ENCODE results near the gene YES1.

YES1 gene

GRCh38 chr18:755506-755905 lies 56.5 kb downstream of the YES1 start:
- H2BK5ac ChIP-seq (ENCODE audit: low read depth, low read length, poor library complexity, severe bottlenecking): no peak overlapping the region
- H4K8ac ChIP-seq (ENCODE audit: low read length): no peak overlapping the region
- H4K91ac ChIP-seq (ENCODE audit: low read length): no peak overlapping the region
- H3K9me3 ChIP-seq (ENCODE audit: control insufficient read depth, low read length): no peaks in the 10 kb centered on the region
- no peaks in the 10 kb centered on the region for H3K4me1 ChIP-seq (ENCODE audit: control insufficient read depth, insufficient read depth, low read depth, low read length)
- H3K4ac ChIP-seq (ENCODE audit: low read depth in 1 of 2, low read length in 2 of 2): no peak overlapping the region
- peaks cover 23% of the 10 kb centered on the region for H3K79me1 ChIP-seq (replicated peaks; ENCODE audit: low read length, poor library complexity, severe bottlenecking)
- no peak overlapping the region for H3K14ac ChIP-seq (ENCODE audit: low read length in 2 of 2)
- DNase-seq: no peak
- no peaks in the 10 kb centered on the region for H3K27me3 ChIP-seq (ENCODE audit: control insufficient read depth in 1 of 2, insufficient read depth in 1 of 2, low read length in 2 of 2)
- no peak overlapping the region for H3K4me3 ChIP-seq (ENCODE audit: insufficient read depth in 1 of 2, low read depth in 1 of 2, low read length in 2 of 2)
- H2AFZ ChIP-seq (ENCODE audit: low read depth, low read length): no peak overlapping the region
- H2BK15ac ChIP-seq (ENCODE audit: low read depth, poor library complexity, severe bottlenecking): no peak overlapping the region
- no peak overlapping the region for H2BK12ac ChIP-seq (ENCODE audit: low read length in 2 of 2)
- peaks cover 3 to 43% of the 10 kb centered on the region in 2 experiments for H3K36me3 ChIP-seq (ENCODE audit: control insufficient read depth in 1 of 2, insufficient read depth in 2 of 2, low read depth in 1 of 2, low read length in 2 of 2)
- no peak overlapping the region for H3K27ac ChIP-seq (ENCODE audit: low read length, poor library complexity, severe bottlenecking)
- H2AK5ac ChIP-seq (ENCODE audit: low read length, severe bottlenecking): no peak overlapping the region
- H3K23ac ChIP-seq (ENCODE audit: low read length in 2 of 2): no peak overlapping the region
- H3K18ac ChIP-seq (ENCODE audit: low read depth in 1 of 2, low read length in 2 of 2): no peak overlapping the region
- H3K4me2 ChIP-seq (ENCODE audit: low read length, poor library complexity, severe bottlenecking): no peak overlapping the region
- H3K9ac ChIP-seq (ENCODE audit: low read length): no peak overlapping the region
- 100% methylated on average over 1 of the region's 2 CpGs for WGBS
- H2BK120ac ChIP-seq (ENCODE audit: low read depth, low read length): no peak overlapping the region

GRCh38 chr18:754656-755055 lies 57.4 kb downstream of the YES1 start:
- DNase-seq: no peak
- Histone ChIP-seq H3K23ac (ENCODE audit: low read length in 2 of 2) (no peak overlapping the region), H3K79me1 (replicated peaks; ENCODE audit: low read length, poor library complexity, severe bottlenecking) (peaks cover 21% of the 10 kb centered on the region), H3K9ac (ENCODE audit: low read length) (no peak overlapping the region), H2BK12ac (ENCODE audit: low read length in 2 of 2) (no peak overlapping the region), H2AFZ (ENCODE audit: low read depth, low read length) (no peak overlapping the region), H3K27ac (ENCODE audit: low read length, poor library complexity, severe bottlenecking) (no peak overlapping the region), H2AK5ac (ENCODE audit: low read length, severe bottlenecking) (no peak overlapping the region), H3K18ac (ENCODE audit: low read depth in 1 of 2, low read length in 2 of 2) (no peak overlapping the region), H2BK120ac (ENCODE audit: low read depth, low read length) (no peak overlapping the region), H3K27me3 (ENCODE audit: control insufficient read depth in 1 of 2, insufficient read depth in 1 of 2, low read length in 2 of 2) (no peaks in the 10 kb centered on the region), H3K4me2 (ENCODE audit: low read length, poor library complexity, severe bottlenecking) (no peak overlapping the region), H2BK15ac (ENCODE audit: low read depth, poor library complexity, severe bottlenecking) (no peak overlapping the region), H4K91ac (ENCODE audit: low read length) (no peak overlapping the region), H3K4ac (ENCODE audit: low read depth in 1 of 2, low read length in 2 of 2) (no peak overlapping the region), H3K14ac (ENCODE audit: low read length in 2 of 2) (no peak overlapping the region), H3K4me1 (ENCODE audit: control insufficient read depth, insufficient read depth, low read depth, low read length) (no peaks in the 10 kb centered on the region), H2BK5ac (ENCODE audit: low read depth, low read length, poor library complexity, severe bottlenecking) (no peak overlapping the region), H3K9me3 (ENCODE audit: control insufficient read depth, low read length) (no peaks in the 10 kb centered on the region), H4K8ac (ENCODE audit: low read length) (no peak overlapping the region), H3K36me3 (ENCODE audit: control insufficient read depth in 1 of 2, insufficient read depth in 2 of 2, low read depth in 1 of 2, low read length in 2 of 2) (peaks cover 0 to 51% of the 10 kb centered on the region in 2 experiments), H3K4me3 (ENCODE audit: insufficient read depth in 1 of 2, low read depth in 1 of 2, low read length in 2 of 2) (no peak overlapping the region)
- 100% methylated on average over 1 of the region's 1 CpG for WGBS

GRCh38 chr18:750456-750855 lies 61.6 kb downstream of the YES1 start:
- Histone ChIP-seq H3K4me2 (ENCODE audit: low read length, poor library complexity, severe bottlenecking) (no peak overlapping the region), H3K23ac (ENCODE audit: low read length in 2 of 2) (no peak overlapping the region), H3K18ac (ENCODE audit: low read depth in 1 of 2, low read length in 2 of 2) (no peak overlapping the region), H3K27me3 (ENCODE audit: control insufficient read depth in 1 of 2, insufficient read depth in 1 of 2, low read length in 2 of 2) (no peaks in the 10 kb centered on the region), H3K36me3 (ENCODE audit: control insufficient read depth in 1 of 2, insufficient read depth in 2 of 2, low read depth in 1 of 2, low read length in 2 of 2) (peaks cover 3 to 77% of the 10 kb centered on the region in 2 experiments), H3K79me1 (replicated peaks; ENCODE audit: low read length, poor library complexity, severe bottlenecking) (peaks cover 14% of the 10 kb centered on the region), H2AK5ac (ENCODE audit: low read length, severe bottlenecking) (no peak overlapping the region), H3K4me1 (ENCODE audit: control insufficient read depth, insufficient read depth, low read depth, low read length) (no peaks in the 10 kb centered on the region), H3K4ac (ENCODE audit: low read depth in 1 of 2, low read length in 2 of 2) (no peak overlapping the region), H3K9ac (ENCODE audit: low read length) (no peak overlapping the region), H3K27ac (ENCODE audit: low read length, poor library complexity, severe bottlenecking) (no peak overlapping the region), H2BK5ac (ENCODE audit: low read depth, low read length, poor library complexity, severe bottlenecking) (no peak overlapping the region), H3K14ac (ENCODE audit: low read length in 2 of 2) (no peak overlapping the region), H4K91ac (ENCODE audit: low read length) (no peak overlapping the region), H2AFZ (ENCODE audit: low read depth, low read length) (no peak overlapping the region), H2BK120ac (ENCODE audit: low read depth, low read length) (no peak overlapping the region), H3K4me3 (ENCODE audit: insufficient read depth in 1 of 2, low read depth in 1 of 2, low read length in 2 of 2) (no peak overlapping the region), H3K9me3 (ENCODE audit: control insufficient read depth, low read length) (no peaks in the 10 kb centered on the region), H2BK15ac (ENCODE audit: low read depth, poor library complexity, severe bottlenecking) (no peak overlapping the region), H2BK12ac (ENCODE audit: low read length in 2 of 2) (no peak overlapping the region), H4K8ac (ENCODE audit: low read length) (no peak overlapping the region)
- WGBS: 100% methylated on average over 1 of the region's 1 CpG
- no peak for DNase-seq

GRCh38 chr18:744832-745597 lies 67.0 kb downstream of the YES1 start:
- H3K9me3 ChIP-seq (ENCODE audit: control insufficient read depth, low read length): no peaks in the 10 kb centered on the region
- no peak overlapping the region for H3K14ac ChIP-seq (ENCODE audit: low read length in 2 of 2)
- H2BK15ac ChIP-seq (ENCODE audit: low read depth, poor library complexity, severe bottlenecking): no peak overlapping the region
- no CpG with 5 or more reads among the region's 2 CpGs for WGBS
- peaks cover 7% of the 10 kb centered on the region for H3K79me1 ChIP-seq (replicated peaks; ENCODE audit: low read length, poor library complexity, severe bottlenecking)
- no peak overlapping the region for H3K27ac ChIP-seq (ENCODE audit: low read length, poor library complexity, severe bottlenecking)
- H2BK12ac ChIP-seq (ENCODE audit: low read length in 2 of 2): no peak overlapping the region
- no peak overlapping the region for H4K91ac ChIP-seq (ENCODE audit: low read length)
- H3K18ac ChIP-seq (ENCODE audit: low read depth in 1 of 2, low read length in 2 of 2): no peak overlapping the region
- no peak overlapping the region for H4K8ac ChIP-seq (ENCODE audit: low read length)
- no peak overlapping the region for H3K23ac ChIP-seq (ENCODE audit: low read length in 2 of 2)
- no peak overlapping the region for H3K4me2 ChIP-seq (ENCODE audit: low read length, poor library complexity, severe bottlenecking)
- H3K36me3 ChIP-seq (ENCODE audit: control insufficient read depth in 1 of 2, insufficient read depth in 2 of 2, low read depth in 1 of 2, low read length in 2 of 2): peaks cover 11 to 78% of the 10 kb centered on the region in 2 experiments
- H2BK120ac ChIP-seq (ENCODE audit: low read depth, low read length): no peak overlapping the region
- H3K4me1 ChIP-seq (ENCODE audit: control insufficient read depth, insufficient read depth, low read depth, low read length): no peaks in the 10 kb centered on the region
- no peak overlapping the region for H2AK5ac ChIP-seq (ENCODE audit: low read length, severe bottlenecking)
- H2AFZ ChIP-seq (ENCODE audit: low read depth, low read length): no peak overlapping the region
- H3K9ac ChIP-seq (ENCODE audit: low read length): no peak overlapping the region
- no peak overlapping the region for H3K4me3 ChIP-seq (ENCODE audit: insufficient read depth in 1 of 2, low read depth in 1 of 2, low read length in 2 of 2)
- H3K27me3 ChIP-seq (ENCODE audit: control insufficient read depth in 1 of 2, insufficient read depth in 1 of 2, low read length in 2 of 2): no peaks in the 10 kb centered on the region
- H2BK5ac ChIP-seq (ENCODE audit: low read depth, low read length, poor library complexity, severe bottlenecking): no peak overlapping the region
- H3K4ac ChIP-seq (ENCODE audit: low read depth in 1 of 2, low read length in 2 of 2): no peak overlapping the region
- DNase-seq: no peak
